Peyer's patch (tissue), 4 donors: Measurements from ENCODE around the gene XCL1. TPM values are rescaled to one million over a fixed set of nuclear protein-coding genes. Genes with fewer than 3 reads are reported as not detected.
"Not testable (repeated sequence)": the region's sequence is repeated elsewhere in the genome, so short reads cannot be mapped to it uniquely, and the experiment has no call there.

ENCODE experiments used
- DNase-seq, 3 donors: peaks; one replicate each; pipeline ENCODE4 v3.0.0-alpha.2; 2017 to 2019
- H3K27ac ChIP-seq, 4 donors: fragments of 200-600 bp; sonication (generic); one replicate each; pipeline ENCODE4 v1.5.1; 2016 to 2019
- H3K27me3 ChIP-seq, 2 donors: fragments of 200-600 bp; sonication (generic); one replicate each; pipeline ENCODE4 v1.5.1; 2019
- H3K36me3 ChIP-seq, 3 donors: fragments of 200-600 bp; sonication (generic); one replicate each; pipeline ENCODE4 v1.5.1; 2016 to 2019
- H3K4me1 ChIP-seq, 4 donors: fragments of 200-600 bp; sonication (generic); one replicate each; pipeline ENCODE4 v1.5.1; 2016 to 2019
- H3K4me3 ChIP-seq, 4 donors: fragments of 200-600 bp; sonication (generic); 1 replicate in 3 of 4; 2 replicates in 1 of 4; pipeline ENCODE4 v1.5.1; 2016 to 2019; ENCODE audit warnings: mild to moderate bottlenecking in 1 of 4
- H3K9me3 ChIP-seq, 4 donors: fragments of 200-600 bp; sonication (generic); one replicate each; pipeline ENCODE4 v1.5.1; 2016 to 2019; ENCODE audit warnings: mild to moderate bottlenecking in 1 of 4
- POLR2A ChIP-seq, 2 donors: fragments of 450-650 bp; IDR thresholded peaks; one replicate each; pipeline ENCODE4 v1.5.1; 2017; ENCODE audit warnings: antibody characterized with exemption in 2 of 2, mild to moderate bottlenecking in 2 of 2, moderate library complexity in 2 of 2
- total RNA-seq, 4 donors: library from RNA; depleted of rRNA; stranded (reverse); fragments of >200 nt; gene quantifications; one replicate each; pipeline ENCODE4 v1.1.0, GENCODE V29; 2016
- TF ChIP-seq, protein P1 (sequence below), 6 experiments: fragments of 450-650 bp in 4 of 6; fragments of 200-600 bp in 2 of 6; sonication (generic) in 1 of 6; IDR thresholded peaks; one replicate each; pipeline ENCODE4 v1.5.1; 2017 to 2019; ENCODE audit warnings: antibody characterized with exemption in 6 of 6, mild to moderate bottlenecking in 3 of 6, moderate library complexity in 1 of 6

Gene XCL1
- total RNA-seq, 4 donors from 2014 or later = not detected

DNA sequence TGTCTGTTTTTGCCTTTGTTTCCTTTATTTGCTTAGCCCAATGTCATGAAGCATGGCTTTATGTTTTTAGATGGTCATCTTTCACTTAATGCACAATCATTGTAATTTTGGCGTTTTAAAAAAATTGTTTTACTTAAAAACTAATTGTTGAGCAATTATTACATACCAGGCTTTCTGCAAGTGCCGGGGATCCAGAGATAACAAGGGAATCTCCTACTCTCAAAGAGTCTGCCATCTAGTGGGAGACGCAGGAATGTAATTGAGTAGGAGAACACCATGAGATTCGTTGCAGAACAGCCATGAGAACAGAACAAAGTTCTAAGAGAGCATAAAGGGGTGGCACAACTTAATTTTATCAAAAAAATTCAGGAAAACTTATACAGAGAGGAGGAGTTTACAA lies 2.2 kb upstream of the XCL1 start:
- not testable (repeated sequence) for H3K36me3 ChIP-seq, H3K27ac ChIP-seq, H3K27me3 ChIP-seq, H3K9me3 ChIP-seq, H3K4me3 ChIP-seq, H3K4me1 ChIP-seq, DNase-seq
- TF ChIP-seq, protein P1, sequence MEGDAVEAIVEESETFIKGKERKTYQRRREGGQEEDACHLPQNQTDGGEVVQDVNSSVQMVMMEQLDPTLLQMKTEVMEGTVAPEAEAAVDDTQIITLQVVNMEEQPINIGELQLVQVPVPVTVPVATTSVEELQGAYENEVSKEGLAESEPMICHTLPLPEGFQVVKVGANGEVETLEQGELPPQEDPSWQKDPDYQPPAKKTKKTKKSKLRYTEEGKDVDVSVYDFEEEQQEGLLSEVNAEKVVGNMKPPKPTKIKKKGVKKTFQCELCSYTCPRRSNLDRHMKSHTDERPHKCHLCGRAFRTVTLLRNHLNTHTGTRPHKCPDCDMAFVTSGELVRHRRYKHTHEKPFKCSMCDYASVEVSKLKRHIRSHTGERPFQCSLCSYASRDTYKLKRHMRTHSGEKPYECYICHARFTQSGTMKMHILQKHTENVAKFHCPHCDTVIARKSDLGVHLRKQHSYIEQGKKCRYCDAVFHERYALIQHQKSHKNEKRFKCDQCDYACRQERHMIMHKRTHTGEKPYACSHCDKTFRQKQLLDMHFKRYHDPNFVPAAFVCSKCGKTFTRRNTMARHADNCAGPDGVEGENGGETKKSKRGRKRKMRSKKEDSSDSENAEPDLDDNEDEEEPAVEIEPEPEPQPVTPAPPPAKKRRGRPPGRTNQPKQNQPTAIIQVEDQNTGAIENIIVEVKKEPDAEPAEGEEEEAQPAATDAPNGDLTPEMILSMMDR (IDR thresholded peaks at IDR 0.05) = peak in 5 of 6 experiments; percentile 20 to 74 (median 54)

GRCh38 chr1:168578531-168579185 lies 2.3 kb downstream of the XCL1 start:
- H3K9me3 ChIP-seq, H3K27me3 ChIP-seq, H3K36me3 ChIP-seq, H3K27ac ChIP-seq, DNase-seq, H3K4me3 ChIP-seq, H3K4me1 ChIP-seq: not testable (repeated sequence)

- H3K9me3 ChIP-seq, H3K36me3 ChIP-seq: not testable (repeated sequence)
Measured at GRCh38 chr1:168580290-168580689, 3.9 kb downstream of the XCL1 start.

DNA sequence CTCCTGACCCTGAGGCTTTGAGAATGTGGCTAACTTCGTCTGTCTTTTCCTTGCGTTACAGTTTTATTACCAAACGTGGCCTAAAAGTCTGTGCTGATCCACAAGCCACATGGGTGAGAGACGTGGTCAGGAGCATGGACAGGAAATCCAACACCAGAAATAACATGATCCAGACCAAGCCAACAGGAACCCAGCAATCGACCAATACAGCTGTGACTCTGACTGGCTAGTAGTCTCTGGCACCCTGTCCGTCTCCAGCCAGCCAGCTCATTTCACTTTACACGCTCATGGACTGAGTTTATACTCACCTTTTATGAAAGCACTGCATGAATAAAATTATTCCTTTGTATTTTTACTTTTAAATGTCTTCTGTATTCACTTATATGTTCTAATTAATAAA lies 4.6 kb downstream of the XCL1 start:
- not testable (repeated sequence) for H3K27ac ChIP-seq, H3K27me3 ChIP-seq, H3K9me3 ChIP-seq, H3K4me1 ChIP-seq, H3K4me3 ChIP-seq, DNase-seq, H3K36me3 ChIP-seq

More at GRCh38 chr1:168580290-168580689, 3.9 kb downstream of the XCL1 start:
- H3K4me1 ChIP-seq, H3K27me3 ChIP-seq, H3K27ac ChIP-seq, DNase-seq, H3K4me3 ChIP-seq: not testable (repeated sequence)

- Histone ChIP-seq H3K36me3 (no peaks in the 10 kb centered on the region), H3K9me3 (no peaks in the 10 kb centered on the region), H3K4me3 (no peak overlapping the region), H3K4me1 (no peaks in the 10 kb centered on the region), H3K27ac (no peak overlapping the region), H3K27me3 (no peaks in the 10 kb centered on the region)
- no peak for TF ChIP-seq POLR2A (IDR thresholded peaks at IDR 0.05)
- TF ChIP-seq, protein P1 (IDR thresholded peaks at IDR 0.05) = no peak
- no peak for DNase-seq
Measured at GRCh38 chr1:168581817-168582572, 5.6 kb downstream of the XCL1 start.

GRCh38 chr1:168582688-168583336 lies 6.4 kb downstream of the XCL1 start:
- no peak for DNase-seq
- H3K27ac ChIP-seq = no peak overlapping the region
- H3K27me3 ChIP-seq = no peaks in the 10 kb centered on the region
- no peak overlapping the region for H3K4me3 ChIP-seq
- H3K36me3 ChIP-seq = no peaks in the 10 kb centered on the region
- H3K9me3 ChIP-seq = no peaks in the 10 kb centered on the region
- H3K4me1 ChIP-seq = no peaks in the 10 kb centered on the region
- no peak for TF ChIP-seq POLR2A (IDR thresholded peaks at IDR 0.05)
- TF ChIP-seq, protein P1 (IDR thresholded peaks at IDR 0.05) = no peak

- Histone ChIP-seq H3K4me1 (no peaks in the 10 kb centered on the region), H3K27ac (no peak overlapping the region), H3K9me3 (no peaks in the 10 kb centered on the region), H3K36me3 (no peaks in the 10 kb centered on the region), H3K4me3 (no peak overlapping the region), H3K27me3 (no peaks in the 10 kb centered on the region)
- no peak for DNase-seq
- TF ChIP-seq, protein P1 (IDR thresholded peaks at IDR 0.05) = no peak
- TF ChIP-seq POLR2A (IDR thresholded peaks at IDR 0.05) = no peak
Measured at GRCh38 chr1:168583571-168583970, 7.2 kb downstream of the XCL1 start.
